ENCODE results near the gene RGS9.

DNA sequence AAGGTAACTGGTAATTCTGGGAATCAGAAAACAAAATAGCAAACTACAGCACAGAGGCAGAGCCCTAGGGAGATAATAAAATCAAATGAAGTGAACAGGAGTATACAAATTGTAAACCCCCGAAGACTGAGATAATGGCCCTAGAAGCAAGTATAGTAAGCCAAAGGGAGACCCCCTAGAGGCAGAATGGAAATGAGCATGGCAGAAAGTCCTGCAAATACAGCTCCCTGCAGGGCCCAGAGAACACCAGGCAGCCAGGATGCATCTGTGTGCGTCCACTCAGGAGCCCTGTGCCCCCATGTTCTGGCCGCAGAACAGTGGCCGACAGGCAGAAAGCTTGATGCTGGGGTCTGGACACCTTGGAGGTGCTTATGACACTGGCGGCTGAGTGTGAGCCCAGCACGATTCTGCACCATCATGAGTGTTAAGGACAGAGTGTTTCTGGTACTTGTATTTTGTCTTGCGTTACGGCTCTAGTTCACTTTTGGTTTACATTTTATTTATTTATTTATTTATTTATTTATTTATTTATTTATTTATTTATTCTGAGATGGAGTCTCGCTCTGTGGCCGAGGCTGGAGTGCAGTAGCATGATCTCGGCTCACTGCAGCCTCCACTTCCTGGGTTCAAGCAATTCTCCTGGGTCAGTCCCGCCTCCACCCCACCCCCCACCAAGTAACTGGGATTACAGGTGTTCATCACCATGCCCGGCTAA lies 48.7 kb downstream of the RGS9 start:
- TF ChIP-seq, protein P1, sequence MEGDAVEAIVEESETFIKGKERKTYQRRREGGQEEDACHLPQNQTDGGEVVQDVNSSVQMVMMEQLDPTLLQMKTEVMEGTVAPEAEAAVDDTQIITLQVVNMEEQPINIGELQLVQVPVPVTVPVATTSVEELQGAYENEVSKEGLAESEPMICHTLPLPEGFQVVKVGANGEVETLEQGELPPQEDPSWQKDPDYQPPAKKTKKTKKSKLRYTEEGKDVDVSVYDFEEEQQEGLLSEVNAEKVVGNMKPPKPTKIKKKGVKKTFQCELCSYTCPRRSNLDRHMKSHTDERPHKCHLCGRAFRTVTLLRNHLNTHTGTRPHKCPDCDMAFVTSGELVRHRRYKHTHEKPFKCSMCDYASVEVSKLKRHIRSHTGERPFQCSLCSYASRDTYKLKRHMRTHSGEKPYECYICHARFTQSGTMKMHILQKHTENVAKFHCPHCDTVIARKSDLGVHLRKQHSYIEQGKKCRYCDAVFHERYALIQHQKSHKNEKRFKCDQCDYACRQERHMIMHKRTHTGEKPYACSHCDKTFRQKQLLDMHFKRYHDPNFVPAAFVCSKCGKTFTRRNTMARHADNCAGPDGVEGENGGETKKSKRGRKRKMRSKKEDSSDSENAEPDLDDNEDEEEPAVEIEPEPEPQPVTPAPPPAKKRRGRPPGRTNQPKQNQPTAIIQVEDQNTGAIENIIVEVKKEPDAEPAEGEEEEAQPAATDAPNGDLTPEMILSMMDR (IDR thresholded peaks at IDR 0.05 in 8 of 11, conservative IDR thresholded peaks at IDR 0.05 in 3 of 11) = no peak
- TF ChIP-seq POLR2AphosphoS5 (IDR thresholded peaks at IDR 0.05) = no peak

Data from spleen (tissue), 7 donors.